Measurements from ENCODE around the gene FAU.

The FAU gene

GRCh38 chr11:65107078-65107477 lies 14.9 kb downstream of the FAU start:
- DNase-seq: no peak

GRCh38 chr11:65104628-65105027 lies 17.3 kb downstream of the FAU start:
- DNase-seq: no peak

GRCh38 chr11:65103476-65103875 lies 18.5 kb downstream of the FAU start:
- no peak for DNase-seq

DNA sequence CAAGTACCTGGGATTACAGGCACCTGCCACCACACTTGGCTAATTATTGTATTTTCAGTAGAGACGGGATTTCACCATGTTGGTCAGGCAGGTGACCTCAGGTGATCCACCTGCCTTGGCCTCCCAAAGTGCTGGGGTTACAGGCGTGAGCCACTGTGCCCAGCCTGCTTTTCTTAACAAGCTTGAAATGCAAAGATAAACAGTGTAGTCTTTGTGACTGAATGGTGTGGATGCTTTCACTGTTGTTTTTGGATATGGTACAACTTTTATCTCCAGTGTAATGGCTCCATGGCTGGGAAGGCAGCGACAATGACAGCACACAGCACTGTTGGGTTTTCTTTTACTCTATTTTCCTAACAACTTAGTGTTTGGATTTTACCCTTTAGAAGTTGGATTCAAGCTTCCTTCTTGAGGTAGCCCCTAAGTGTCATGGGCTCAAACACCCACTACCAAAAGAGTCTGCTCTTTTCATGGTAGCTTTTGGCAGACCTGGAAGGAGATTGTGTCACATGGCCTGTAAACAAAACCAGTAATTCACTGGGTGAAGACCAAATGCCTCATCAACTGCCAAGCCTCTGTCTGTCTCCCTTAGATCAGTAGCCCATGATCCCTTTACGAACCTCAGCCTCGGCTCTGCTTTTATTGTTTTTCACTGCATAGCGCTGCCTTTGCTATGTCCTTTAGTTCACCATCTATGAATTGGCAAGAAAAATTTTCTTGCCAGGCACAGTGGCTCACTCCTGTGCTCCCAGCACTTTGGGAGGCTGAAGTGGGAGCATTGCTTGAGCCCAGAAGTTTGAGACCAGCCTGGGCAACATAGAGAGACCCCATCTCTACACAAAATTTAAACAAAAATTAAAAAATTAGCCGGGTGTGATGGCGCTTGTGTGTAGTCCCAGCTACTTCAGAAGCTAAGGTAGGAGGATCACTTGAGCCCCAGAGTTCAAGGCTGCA lies 19.5 kb downstream of the FAU start:
- no peak for DNase-seq

GRCh38 chr11:65100674-65101350 lies 21.1 kb downstream of the FAU start:
- no peak for DNase-seq

- DNase-seq: no peak
Observed at GRCh38 chr11:65096926-65097325, 25.0 kb downstream of the FAU start.

GRCh38 chr11:65095974-65096806 lies 25.7 kb downstream of the FAU start, which contains the start of gene VPS51:
TSS of gene VPS51 (plus strand) at chr11:65096214. CDS start at chr11:65096251, 37 bp downstream.
- DNase-seq: peak; percentile 67

DNA sequence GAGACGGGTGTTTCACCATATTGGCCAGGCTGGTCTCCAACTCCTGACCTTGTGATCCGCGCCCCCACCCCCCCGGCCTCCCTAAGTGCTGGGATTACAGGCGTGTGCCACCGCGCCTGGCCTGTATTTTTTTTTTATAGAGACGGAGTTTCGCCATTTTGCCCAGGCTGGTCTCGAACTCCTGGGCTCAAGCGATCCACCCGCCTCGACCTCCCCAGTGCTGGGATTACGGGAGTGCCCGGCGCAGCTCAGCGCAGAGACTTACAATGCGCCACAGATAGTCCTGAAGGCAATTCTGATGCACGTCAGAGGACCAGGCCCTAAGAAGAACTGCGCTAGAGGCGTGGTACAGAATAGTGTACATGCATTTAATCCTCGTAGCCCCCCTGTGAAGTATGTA lies 26.5 kb downstream of the FAU start:
- DNase-seq: no peak

- DNase-seq: no peak
Observed at GRCh38 chr11:65090628-65091027, 31.3 kb downstream of the FAU start.

DNA sequence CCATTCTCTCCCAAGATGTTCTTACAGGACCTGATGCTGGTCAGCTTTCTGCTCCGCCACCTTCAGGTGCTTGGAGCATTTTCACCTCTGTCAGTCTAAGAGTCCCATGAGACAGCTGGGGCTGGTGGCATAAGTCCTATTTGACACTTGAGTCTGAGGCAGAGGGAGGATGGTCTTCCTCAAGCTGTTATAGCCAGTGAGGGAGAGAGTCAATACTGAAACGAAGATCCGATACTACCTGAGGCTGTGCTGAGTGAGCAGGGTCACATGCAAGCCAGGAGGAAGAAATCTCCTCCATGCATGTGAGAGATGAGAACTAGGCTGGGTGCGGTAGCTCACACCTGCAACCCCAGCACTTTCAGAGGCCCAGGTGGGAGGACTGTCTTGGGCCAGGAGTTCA lies 32.3 kb downstream of the FAU start:
- DNase-seq: no peak

- DNase-seq: no peak
Observed at GRCh38 chr11:65087827-65088226, 34.1 kb downstream of the FAU start.

DNA sequence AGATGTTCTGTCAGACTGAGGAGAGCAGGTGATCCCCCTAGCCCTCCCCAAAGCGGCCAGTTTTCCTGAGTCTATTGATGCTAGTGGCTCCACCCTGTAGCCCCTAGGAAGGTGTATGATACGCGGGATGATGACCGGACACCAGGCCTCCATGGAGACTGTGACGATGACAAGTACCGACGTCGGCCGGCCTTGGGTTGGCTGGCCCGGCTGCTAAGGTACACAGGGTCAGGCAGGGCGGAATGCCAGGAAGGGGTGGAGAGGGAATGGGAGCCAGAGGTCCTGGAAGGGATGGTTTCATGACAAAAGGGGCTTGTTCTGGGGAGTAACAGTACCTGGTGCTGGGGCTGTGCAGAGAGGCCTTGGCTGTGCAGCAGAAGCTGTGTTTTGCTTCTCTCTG lies 34.7 kb downstream of the FAU start:
- no peak for DNase-seq

DNA sequence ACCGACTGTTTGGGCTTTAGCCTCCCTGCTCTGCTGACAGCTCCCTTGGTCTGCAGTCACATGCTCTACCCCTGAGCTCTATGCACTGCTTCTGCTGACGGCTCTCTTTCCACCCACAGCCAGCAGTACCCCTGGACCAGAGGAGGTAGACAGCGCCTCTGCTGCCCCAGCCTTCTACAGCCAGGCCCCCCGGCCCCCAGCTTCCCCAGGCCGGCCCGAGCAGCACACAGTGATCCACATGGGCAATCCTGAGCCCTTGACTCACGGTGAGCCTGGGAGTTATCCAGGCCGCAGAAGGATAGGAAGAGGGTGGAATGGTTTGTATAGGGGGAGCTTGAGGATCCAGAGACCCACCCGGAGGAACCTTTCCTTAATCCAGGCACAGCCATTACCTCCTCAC lies 35.1 kb downstream of the FAU start:
- no peak for DNase-seq

DNA sequence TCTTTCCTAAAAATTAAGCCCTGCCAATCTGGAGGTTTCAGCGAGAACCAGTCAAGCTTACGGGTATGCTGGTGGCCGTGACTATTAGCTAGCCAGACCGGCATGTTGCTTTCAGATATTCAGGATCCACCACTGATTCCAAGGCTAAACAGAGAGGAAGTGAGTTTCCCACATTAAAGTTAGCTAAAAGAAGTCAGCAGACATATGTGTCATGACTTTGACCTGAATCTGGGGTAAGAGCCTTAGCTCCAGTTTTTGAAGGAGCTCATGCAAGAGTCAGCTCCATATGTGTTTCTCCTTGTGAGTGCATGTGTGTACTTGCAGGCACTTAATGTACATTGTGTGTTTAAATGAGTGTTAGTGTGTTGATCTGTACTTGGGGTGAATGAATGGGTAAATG lies 36.5 kb downstream of the FAU start:
- no peak for DNase-seq

GRCh38 chr11:65084598-65085375 lies 37.1 kb downstream of the FAU start:
- no peak for DNase-seq

DNA sequence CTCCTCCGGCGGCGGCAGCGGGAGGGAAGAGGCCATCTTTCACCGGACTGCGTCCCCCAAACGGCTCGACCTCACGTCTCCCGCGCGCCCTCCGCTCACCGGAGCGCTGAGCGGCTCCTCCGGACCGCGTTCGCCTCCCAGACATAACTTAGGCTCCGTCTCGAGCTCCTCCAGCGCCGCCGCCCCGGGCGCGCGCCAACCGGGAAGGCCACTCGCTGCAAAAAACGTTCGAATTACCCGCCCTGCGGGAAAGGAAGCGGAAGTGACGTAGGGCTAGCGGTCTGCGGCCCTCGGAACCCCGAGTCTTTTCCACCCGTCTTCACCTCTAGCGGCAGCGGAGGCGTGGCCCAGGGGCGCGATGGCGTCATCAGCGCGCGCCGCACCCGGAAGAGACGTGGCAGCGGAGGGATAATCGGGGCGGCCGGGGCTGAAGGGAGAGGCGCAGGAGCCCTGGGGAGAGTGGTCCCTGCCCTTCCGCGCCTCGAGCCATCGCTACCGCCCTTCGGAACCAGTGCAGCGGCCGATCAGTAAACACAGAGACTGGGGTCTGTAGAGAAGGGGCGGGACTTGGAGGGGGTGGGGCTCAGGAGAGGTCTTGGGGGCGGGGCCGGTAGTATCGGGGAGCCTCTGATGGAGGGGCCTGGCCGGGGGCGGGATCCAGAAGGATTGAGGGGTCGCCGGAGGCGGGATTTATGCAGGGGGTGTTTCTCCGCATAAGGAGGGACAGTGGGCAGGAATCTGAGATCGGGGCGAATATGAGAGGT lies 37.9 kb downstream of the FAU start, which contains the start of the genes CDCA5 and ZFPL1:
Gene CDCA5 (minus strand): TSS at position 207 of the 764 bp plus-strand sequence. CDS start 62 bp downstream, at position 145.
Gene ZFPL1 (plus strand): TSS at position 389 of the 764 bp plus-strand sequence. CDS start 477 bp downstream, outside the sequence.
- DNase-seq: peak; percentile 77

DNA sequence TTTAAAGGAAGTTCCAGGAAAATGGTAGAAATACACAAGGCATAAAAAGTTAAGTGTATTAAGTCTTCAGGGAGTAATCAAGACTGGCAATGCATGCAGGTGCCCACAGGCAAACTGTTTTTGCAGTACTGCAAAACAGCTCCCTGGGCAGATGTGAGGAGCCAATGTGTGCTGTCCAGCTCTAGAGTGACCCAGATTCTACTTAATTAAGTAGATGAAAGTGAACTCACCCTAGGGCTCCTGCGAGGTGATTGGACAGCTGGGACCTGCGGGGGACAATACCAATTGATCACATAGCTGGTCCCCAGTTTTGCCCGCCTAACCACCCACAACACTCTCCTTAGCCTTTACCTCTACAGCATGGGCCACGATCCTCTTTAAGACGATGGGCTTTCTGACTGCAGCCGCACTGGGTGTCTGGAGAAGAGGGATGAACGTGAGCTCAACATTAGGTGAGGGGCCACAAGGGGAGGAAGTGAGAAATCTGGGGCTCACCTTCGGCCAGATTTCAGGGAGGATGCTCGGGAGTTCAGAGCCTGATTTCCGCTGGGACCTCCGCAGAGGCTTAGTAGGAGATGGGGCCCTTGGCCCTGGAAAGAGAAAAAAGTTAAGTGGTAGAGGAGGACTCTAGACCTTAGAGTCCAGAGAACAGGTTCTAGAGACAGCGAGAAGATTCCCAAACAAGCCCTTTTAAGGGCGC lies 38.6 kb downstream of the FAU start:
- no peak for DNase-seq

DNA sequence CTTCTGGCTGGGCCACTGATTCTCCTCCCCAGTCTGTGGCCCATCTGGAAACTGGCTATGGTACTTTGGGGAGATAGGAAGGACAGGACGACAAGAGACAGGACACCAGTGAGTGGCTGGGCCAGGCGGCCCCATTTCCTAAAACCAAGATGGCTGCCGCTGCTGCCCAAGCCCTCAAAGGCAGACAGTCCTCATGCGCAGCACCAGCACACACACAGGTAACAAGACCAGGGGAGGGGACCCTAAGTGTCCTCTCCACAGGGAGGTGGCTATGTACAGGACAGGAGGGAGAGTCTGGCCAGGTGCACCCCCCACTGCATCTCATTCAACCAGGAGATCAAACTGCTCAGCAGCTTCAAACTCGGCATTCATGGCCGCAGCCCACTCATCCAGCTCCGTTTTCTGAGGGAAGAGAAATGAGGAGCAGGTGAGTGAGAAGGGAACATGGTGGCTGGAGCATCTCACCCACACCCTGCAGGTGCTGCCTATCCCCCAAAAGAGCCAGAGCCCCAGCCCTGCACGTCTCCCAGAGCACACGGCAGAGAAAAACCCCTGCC lies 43.1 kb downstream of the FAU start:
- DNase-seq: no peak

GRCh38 chr11:65078151-65078550 lies 43.8 kb downstream of the FAU start:
- no peak for DNase-seq

GRCh38 chr11:65077451-65077850 lies 44.5 kb downstream of the FAU start:
- no peak for DNase-seq
